H9 (cell line): ENCODE measurements around the gene IGFBP3. TPM values are rescaled to one million over a fixed set of nuclear protein-coding genes. Genes with fewer than 3 reads are reported as not detected.

Source experiments
- DNase-seq: peaks from one replicate; pipeline ENCODE4 v3.0.0-alpha.2; 2017
- H2AFZ ChIP-seq: one replicate; pipeline ENCODE4 v1.6.1; 2013; ENCODE audit warnings: mild to moderate bottlenecking, low read length, control low read depth, moderate library complexity
- H2AK5ac ChIP-seq: 2 replicates; pipeline ENCODE4 v1.6.1; 2013; ENCODE audit warnings: low read length, control low read depth, mixed read lengths; ENCODE audit not compliant: insufficient read length
- H2BK120ac ChIP-seq: one replicate; pipeline ENCODE4 v1.6.1; 2013; ENCODE audit warnings: low read depth, mild to moderate bottlenecking, low read length, control low read depth, inconsistent platforms; ENCODE audit not compliant: poor library complexity, severe bottlenecking
- H2BK12ac ChIP-seq: 2 replicates; pipeline ENCODE4 v1.6.1; 2013; ENCODE audit warnings: low read length, control low read depth, mixed read lengths, low read depth; ENCODE audit not compliant: insufficient read length
- H2BK15ac ChIP-seq: 2 replicates; pipeline ENCODE4 v1.6.1; 2013; ENCODE audit warnings: low read depth, low read length, control low read depth
- H2BK20ac ChIP-seq: one replicate; pipeline ENCODE4 v1.6.1; 2013; ENCODE audit warnings: low read depth, mild to moderate bottlenecking, low read length, control low read depth, inconsistent platforms; ENCODE audit not compliant: poor library complexity, severe bottlenecking
- H2BK5ac ChIP-seq: 2 replicates; pipeline ENCODE4 v1.6.1; 2013; ENCODE audit warnings: low read length, control low read depth, mixed read lengths; ENCODE audit not compliant: insufficient read length
- H3K14ac ChIP-seq: 2 replicates; pipeline ENCODE4 v1.6.1; 2013; ENCODE audit warnings: low read length, control low read depth; ENCODE audit not compliant: insufficient read depth
- H3K18ac ChIP-seq: 2 replicates; pipeline ENCODE4 v1.6.1; 2013; ENCODE audit warnings: low read depth, mild to moderate bottlenecking, mixed read lengths, low read length, control low read depth; ENCODE audit not compliant: insufficient read length
- H3K23ac ChIP-seq: 2 replicates; pipeline ENCODE4 v1.6.1; 2013; ENCODE audit warnings: low read length, control low read depth, mixed read lengths, low read depth; ENCODE audit not compliant: insufficient read length
- H3K23me2 ChIP-seq: 2 replicates; pipeline ENCODE4 v1.6.1; 2013; ENCODE audit warnings: low read depth, mild to moderate bottlenecking, mixed read lengths, low read length, control low read depth; ENCODE audit not compliant: insufficient read length, poor library complexity, severe bottlenecking
- H3K27ac ChIP-seq: 2 replicates; pipeline ENCODE4 v1.5.1; 2013; ENCODE audit warnings: low read length, control low read depth, mixed read lengths, low read depth; ENCODE audit not compliant: insufficient read length
- H3K27me3 ChIP-seq: 2 replicates; pipeline ENCODE4 v1.6.1; 2013; ENCODE audit warnings: low read length, control low read depth, inconsistent platforms; ENCODE audit not compliant: insufficient read depth
- H3K4ac ChIP-seq: 2 replicates; pipeline ENCODE4 v1.6.1; 2013; ENCODE audit warnings: low read depth, mild to moderate bottlenecking, control low read depth, inconsistent platforms, low read length, moderate library complexity
- H3K4me1 ChIP-seq: 2 replicates; pipeline ENCODE4 v1.6.1; 2013; ENCODE audit warnings: low read length, control low read depth, inconsistent platforms; ENCODE audit not compliant: insufficient read depth
- H3K4me2 ChIP-seq: 2 replicates; pipeline ENCODE4 v1.6.1; 2013; ENCODE audit warnings: low read length, control low read depth, mixed read lengths; ENCODE audit not compliant: insufficient read length, insufficient read depth
- H3K56ac ChIP-seq: 2 replicates; pipeline ENCODE4 v1.6.1; 2013; ENCODE audit warnings: low read depth, mild to moderate bottlenecking, mixed read lengths, low read length, control low read depth; ENCODE audit not compliant: insufficient read length
- H3K79me1 ChIP-seq: 2 replicates; pipeline ENCODE4 v1.6.1; 2013; ENCODE audit warnings: low read depth, mild to moderate bottlenecking, moderate library complexity, low read length, control low read depth, inconsistent platforms; ENCODE audit not compliant: insufficient read depth, poor library complexity, severe bottlenecking
- H3K79me2 ChIP-seq: 2 replicates; pipeline ENCODE4 v1.6.1; 2013; ENCODE audit warnings: low read length, control low read depth, inconsistent platforms; ENCODE audit not compliant: insufficient read depth
- H3K9ac ChIP-seq: 2 replicates; pipeline ENCODE4 v1.6.1; 2013; ENCODE audit warnings: low read length, control low read depth, mixed read lengths; ENCODE audit not compliant: insufficient read length; ENCODE audit errors: extremely low read depth
- H3K9me3 ChIP-seq: one replicate; pipeline ENCODE4 v1.6.1; 2013; ENCODE audit warnings: low read depth, low read length, inconsistent platforms; ENCODE audit not compliant: control insufficient read depth
- H3T11ph ChIP-seq: one replicate; pipeline ENCODE4 v1.6.1; 2013; ENCODE audit warnings: mild to moderate bottlenecking, low read length, control low read depth, inconsistent platforms
- H4K20me1 ChIP-seq: one replicate; pipeline ENCODE4 v1.6.1; 2013; ENCODE audit not compliant: control insufficient read depth, insufficient read length, insufficient read depth
- H4K5ac ChIP-seq: 2 replicates; pipeline ENCODE4 v1.6.1; 2013; ENCODE audit warnings: low read depth, mild to moderate bottlenecking, mixed read lengths, low read length, control low read depth; ENCODE audit not compliant: insufficient read length
- H4K8ac ChIP-seq: replicated peaks from 2 replicates; pipeline ENCODE4 v1.6.1; 2013; ENCODE audit warnings: low read length, control low read depth, mixed read lengths, low read depth; ENCODE audit not compliant: insufficient read length
- H4K91ac ChIP-seq: 2 replicates; pipeline ENCODE4 v1.6.1; 2013; ENCODE audit warnings: low read depth, mild to moderate bottlenecking, moderate library complexity, mixed read lengths, low read length, control low read depth; ENCODE audit not compliant: insufficient read length
- H3K27ac Mint-ChIP-seq, 3 experiments: 2 replicates in 2 of 3; 3 replicates in 1 of 3; pipeline ENCODE4 v1.8.0; 2020 to 2021; ENCODE audit warnings: mixed read lengths in 3 of 3, mild to moderate bottlenecking in 1 of 3, moderate library complexity in 1 of 3
- H3K27me3 Mint-ChIP-seq: 2 replicates; pipeline ENCODE4 v1.8.0; 2021; ENCODE audit warnings: low read depth, mild to moderate bottlenecking, moderate library complexity, mixed read lengths
- H3K36me3 Mint-ChIP-seq, 3 experiments: 2 replicates in 2 of 3; 3 replicates in 1 of 3; pipeline ENCODE4 v1.8.0; 2020 to 2021; ENCODE audit warnings: low read depth in 3 of 3, mixed read lengths in 3 of 3; ENCODE audit not compliant: insufficient read depth in 1 of 3
- H3K4me1 Mint-ChIP-seq, 2 experiments: 2 replicates each; pipeline ENCODE4 v1.8.0; 2020; ENCODE audit warnings: mixed read lengths in 2 of 2
- H3K4me3 Mint-ChIP-seq, 2 experiments: 2 replicates in 1 of 2; 3 replicates in 1 of 2; pipeline ENCODE4 v1.8.0; 2020 to 2021; ENCODE audit warnings: mild to moderate bottlenecking in 2 of 2, mixed read lengths in 2 of 2, moderate library complexity in 1 of 2
- H3K9me3 Mint-ChIP-seq, 2 experiments: 2 replicates in 1 of 2; 3 replicates in 1 of 2; pipeline ENCODE4 v1.8.0; 2020; ENCODE audit warnings: mild to moderate bottlenecking in 2 of 2, mixed read lengths in 2 of 2, moderate library complexity in 1 of 2
- CTCF ChIP-seq: fragments of 200-600 bp; sonication (generic); conservative IDR thresholded peaks from 3 replicates; pipeline ENCODE4 v1.8.0; 2021; ENCODE audit warnings: antibody characterized with exemption, mild to moderate bottlenecking
- WGBS: extraction: QIAGEN DNeasy Blood & Tissue Kit; methylation state at CpG from one replicate; pipeline ENCODE4 v1.1.7; 2013; ENCODE audit warnings: missing lambda C conversion rate, low lambda C conversion rate, mixed read lengths; ENCODE audit not compliant: insufficient read length; ENCODE audit errors: extremely low coverage; 5-methylcytosine and 5-hydroxymethylcytosine counted together
- total RNA-seq: library from RNA; stranded (reverse); gene quantifications from 2 replicates; pipeline ENCODE4 v1.2.1, GENCODE V29; 2021

Gene IGFBP3
- total RNA-seq, 1 experiment from 2014 or later: 10.0 TPM

- no peak overlapping the region for H3K4ac ChIP-seq
- no peak overlapping the region for H3T11ph ChIP-seq
- H3K4me1 ChIP-seq: no peaks in the 10 kb centered on the region
- no peaks in the 10 kb centered on the region for H3K79me1 ChIP-seq
- no peak overlapping the region for H2AK5ac ChIP-seq
- Mint-ChIP-seq H3K36me3 (no peaks in the 10 kb centered on the region), H3K4me3 (no peak overlapping the region), H3K9me3 (no peaks in the 10 kb centered on the region), H3K27me3 (no peaks in the 10 kb centered on the region; the same call in 1 of the 2 replicates), H3K4me1 (peaks cover 4 to 5% of the 10 kb centered on the region in 2 experiments; a peak in 1 of 4 replicates), H3K27ac (no peak overlapping the region)
- H3K56ac ChIP-seq: no peak overlapping the region
- no peak for TF ChIP-seq CTCF
- no peak overlapping the region for H2BK15ac ChIP-seq
- no peaks in the 10 kb centered on the region for H3K27me3 ChIP-seq
- no peak overlapping the region for H2AFZ ChIP-seq
- no peak overlapping the region for H3K27ac ChIP-seq
- no peaks in the 10 kb centered on the region for H3K79me2 ChIP-seq
- H2BK20ac ChIP-seq: no peak overlapping the region
- no peak overlapping the region for H3K23ac ChIP-seq
- no peaks in the 10 kb centered on the region for H3K9me3 ChIP-seq
- H2BK5ac ChIP-seq: no peak overlapping the region
- no peak overlapping the region for H3K18ac ChIP-seq
- H3K9ac ChIP-seq: no peak overlapping the region
- no peak overlapping the region for H4K91ac ChIP-seq
- no peak overlapping the region for H2BK120ac ChIP-seq
- no peak overlapping the region for H4K8ac ChIP-seq
- no peak for DNase-seq
- H3K14ac ChIP-seq: no peak overlapping the region
- H4K5ac ChIP-seq: no peak overlapping the region
- H3K4me2 ChIP-seq: no peak overlapping the region
- H3K23me2 ChIP-seq: no peaks in the 10 kb centered on the region
- no peaks in the 10 kb centered on the region for H4K20me1 ChIP-seq
- no peak overlapping the region for H2BK12ac ChIP-seq
- no CpG with 5 or more reads among the region's 7 CpGs for WGBS
These were observed 47.2 kb upstream of the IGFBP3 start for GRCh38 chr7:45968312-45968711.
